Airway epithelial cell (primary cell): ENCODE results near the gene PPP1R27. TPM values are rescaled to one million over a fixed set of nuclear protein-coding genes. Genes with fewer than 3 reads are reported as not detected.

Source experiments
- total RNA-seq: library from RNA; depleted of rRNA; stranded (reverse); fragments of >200 nt; gene quantifications from 2 replicates; pipeline ENCODE4 v1.2.3, GENCODE V29; 2015

The PPP1R27 gene, protein sequence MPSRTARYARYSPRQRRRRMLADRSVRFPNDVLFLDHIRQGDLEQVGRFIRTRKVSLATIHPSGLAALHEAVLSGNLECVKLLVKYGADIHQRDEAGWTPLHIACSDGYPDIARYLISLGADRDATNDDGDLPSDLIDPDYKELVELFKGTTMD
- not detected in 2 replicates for total RNA-seq

DNA sequence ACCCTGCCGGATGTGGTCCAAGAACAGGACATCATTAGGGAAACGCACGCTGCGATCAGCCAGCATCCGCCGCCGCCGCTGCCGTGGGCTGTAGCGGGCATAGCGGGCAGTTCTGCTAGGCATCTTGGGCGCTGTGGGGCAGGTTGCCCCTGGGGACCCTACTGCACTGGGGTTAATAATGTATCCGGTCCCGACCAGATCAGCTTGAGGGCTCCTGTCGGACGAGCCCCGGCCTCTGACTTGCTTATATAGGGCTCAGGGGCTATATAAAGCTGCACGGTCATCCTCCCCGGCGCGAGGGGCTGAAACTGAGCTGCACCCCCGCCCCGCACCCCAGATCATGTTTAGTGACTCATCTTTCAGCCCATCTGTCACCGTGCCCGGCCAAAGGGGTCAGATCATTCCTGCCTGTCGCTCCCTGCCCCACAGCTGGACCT is at the start of gene PPP1R27:
Gene PPP1R27, minus strand, starts transcription at position 220 of the 437 bp plus-strand sequence. Its CDS starts 97 bp downstream, at position 123.

GRCh38 chr17:81870981-81871386 is 36.1 kb upstream of the PPP1R27 start, which contains the start of gene ARHGDIA:
Gene ARHGDIA (minus strand): TSS chr17:81871337. CDS start chr17:81869930, 1,407 bp downstream.

GRCh38 chr17:81859906-81860755 is 25.3 kb upstream of the PPP1R27 start, which contains the start of gene P4HB:
Gene P4HB (minus strand): TSS chr17:81860535. CDS start chr17:81860471, 64 bp downstream.

DNA sequence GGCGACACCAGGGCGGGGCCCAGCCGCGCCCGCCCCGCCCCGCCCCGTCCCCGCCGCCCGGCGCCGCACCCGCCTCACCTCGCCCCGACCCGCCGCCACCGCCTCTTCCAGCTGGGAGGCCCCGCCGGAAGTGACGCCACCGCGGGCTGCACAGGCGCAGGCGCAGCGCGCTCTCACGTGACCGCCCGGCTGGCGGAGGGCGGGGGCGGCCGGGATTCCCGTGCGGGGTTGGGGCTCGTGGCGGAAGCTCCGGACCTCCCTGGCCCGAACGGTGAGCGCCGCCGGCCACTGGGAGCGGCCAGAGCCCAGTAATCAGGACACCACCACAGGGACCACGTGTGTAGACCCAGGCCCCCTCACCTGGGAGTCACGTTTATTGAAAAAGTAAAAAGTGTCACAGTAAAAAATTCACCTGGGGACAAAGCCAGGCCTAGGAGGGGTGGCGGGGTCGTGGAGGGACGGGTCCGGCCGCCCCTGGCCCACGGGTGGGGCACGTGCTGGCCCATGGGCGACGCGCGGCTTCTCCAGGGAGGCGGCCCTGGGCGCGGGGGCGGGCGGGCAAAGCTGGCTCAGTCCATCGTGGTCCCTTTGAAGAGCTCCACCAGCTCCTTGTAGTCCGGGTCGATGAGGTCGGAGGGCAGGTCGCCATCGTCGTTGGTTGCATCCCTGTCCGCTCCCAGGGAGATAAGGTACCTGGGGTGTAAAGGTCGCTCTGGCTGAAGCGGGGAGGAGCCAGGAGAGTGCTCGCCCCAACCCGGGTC is 1.5 kb downstream of the PPP1R27 start, which contains the start of gene MCRIP1:
Gene MCRIP1, minus strand, starts transcription at position 132 of the 761 bp plus-strand sequence. CDS start 8,785 bp downstream, outside the sequence.

DNA sequence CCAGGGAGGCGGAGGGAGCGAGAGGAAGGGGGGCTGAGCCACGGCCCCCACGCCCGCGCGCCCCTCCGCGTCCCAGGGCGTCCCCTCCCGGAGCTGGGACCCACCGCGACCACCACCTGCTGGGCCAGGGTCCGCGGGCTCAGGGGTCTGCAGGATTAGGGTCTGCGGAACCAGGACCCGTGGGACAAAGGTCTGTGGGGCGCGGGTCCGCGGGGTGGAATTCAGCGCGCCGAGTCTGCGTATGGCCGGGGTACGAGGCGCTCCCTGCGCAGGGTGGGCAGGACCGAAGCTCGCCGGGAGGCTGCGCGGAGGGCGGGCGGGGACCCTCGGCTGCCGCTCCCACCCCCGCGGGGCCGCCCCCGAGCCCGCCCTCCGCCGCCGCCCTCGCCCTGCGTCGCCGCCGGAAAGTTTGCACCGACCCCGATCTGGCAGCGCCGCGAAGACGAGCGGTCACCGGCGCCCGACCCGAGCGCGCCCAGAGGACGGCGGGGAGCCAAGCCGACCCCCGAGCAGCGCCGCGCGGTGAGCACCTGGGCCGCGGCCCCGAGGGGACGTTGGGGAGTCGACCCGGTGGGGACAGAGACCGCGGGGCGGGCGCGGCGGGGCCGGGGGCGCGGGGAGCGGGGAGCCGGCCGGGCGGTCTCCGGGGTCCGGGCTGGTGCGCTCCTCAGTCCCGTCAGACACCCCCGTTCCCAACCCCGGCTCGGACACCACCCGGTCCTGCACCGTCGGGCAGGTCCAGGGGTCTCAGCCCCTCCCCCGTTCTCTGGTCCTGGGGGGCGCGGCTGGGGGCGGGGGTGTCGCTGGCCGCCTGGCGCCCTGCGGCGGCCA is 30.9 kb downstream of the PPP1R27 start, which contains the start of gene GCGR:
Gene GCGR, plus strand, starts transcription at position 423 of the 831 bp plus-strand sequence. CDS start 4,869 bp downstream, outside the sequence.

Other genes with a start within 250 kb of the PPP1R27 start
- gene NPLOC4, start 197.9 kb downstream of the PPP1R27 start, total RNA-seq: 45.6 and 57.5 TPM in 2 replicates
- 0.63 and 0.74 TPM in 2 replicates for gene TSPAN10, start 197.9 kb downstream of the PPP1R27 start, total RNA-seq
- 1.4 TPM in 1 of 2 replicates, not detected in the other for gene PDE6G, start 178.5 kb downstream of the PPP1R27 start, total RNA-seq
- 27.8 and 34.8 TPM in 2 replicates for gene OXLD1, start 168.4 kb downstream of the PPP1R27 start, total RNA-seq
- gene CCDC137, start 168.3 kb downstream of the PPP1R27 start, total RNA-seq: 23.0 and 27.5 TPM in 2 replicates
- gene ARL16, start 151.3 kb downstream of the PPP1R27 start, total RNA-seq: 45.1 and 45.5 TPM in 2 replicates
- 79.4 and 92.7 TPM in 2 replicates for gene HGS, start 151.0 kb downstream of the PPP1R27 start, total RNA-seq
- 136 and 143 TPM in 2 replicates for gene MRPL12, start 131.7 kb downstream of the PPP1R27 start, total RNA-seq
- gene SLC25A10, start 122.8 kb downstream of the PPP1R27 start, total RNA-seq: 56.4 and 66.7 TPM in 2 replicates
- gene GCGR, start 30.9 kb downstream of the PPP1R27 start, total RNA-seq: not detected in 2 replicates
- gene MCRIP1, start 1.8 kb downstream of the PPP1R27 start, total RNA-seq: 34.9 and 50.1 TPM in 2 replicates
- 1,284 and 1,865 TPM in 2 replicates for gene P4HB, start 25.5 kb upstream of the PPP1R27 start, total RNA-seq
- 326 and 351 TPM in 2 replicates for gene ARHGDIA, start 36.3 kb upstream of the PPP1R27 start, total RNA-seq
- 184 and 208 TPM in 2 replicates for gene ALYREF, start 56.5 kb upstream of the PPP1R27 start, total RNA-seq
- 235 and 300 TPM in 2 replicates for gene ANAPC11, start 56.7 kb upstream of the PPP1R27 start, total RNA-seq
- gene NPB, start 67.2 kb upstream of the PPP1R27 start, total RNA-seq: 3.0 TPM in 1 of 2 replicates, not detected in the other
- 50.9 and 54.8 TPM in 2 replicates for gene PCYT2, start 76.3 kb upstream of the PPP1R27 start, total RNA-seq
- 32.9 and 35.1 TPM in 2 replicates for gene SIRT7, start 83.1 kb upstream of the PPP1R27 start, total RNA-seq
- 9.5 and 12.1 TPM in 2 replicates for gene MAFG, start 92.7 kb upstream of the PPP1R27 start, total RNA-seq
- gene PYCR1, start 102.2 kb upstream of the PPP1R27 start, total RNA-seq: 55.8 and 60.5 TPM in 2 replicates
- gene MYADML2, start 112.2 kb upstream of the PPP1R27 start, total RNA-seq: not detected in 2 replicates
- not detected in 2 replicates for gene NOTUM, start 126.1 kb upstream of the PPP1R27 start, total RNA-seq
- 6.9 and 12.5 TPM in 2 replicates for gene ASPSCR1, start 142.6 kb upstream of the PPP1R27 start, total RNA-seq
- gene CENPX, start 187.8 kb upstream of the PPP1R27 start, total RNA-seq: 123 and 162 TPM in 2 replicates
- gene LRRC45, start 188.3 kb upstream of the PPP1R27 start, total RNA-seq: 16.3 and 21.5 TPM in 2 replicates
- gene RAC3, start 196.6 kb upstream of the PPP1R27 start, total RNA-seq: 53.3 and 75.5 TPM in 2 replicates
- 161 and 191 TPM in 2 replicates for gene DCXR, start 202.6 kb upstream of the PPP1R27 start, total RNA-seq
- gene RFNG, start 216.8 kb upstream of the PPP1R27 start, total RNA-seq: 37.6 and 38.2 TPM in 2 replicates
- gene GPS1, start 216.8 kb upstream of the PPP1R27 start, total RNA-seq: 115 and 136 TPM in 2 replicates
- 76.2 and 82.9 TPM in 2 replicates for gene DUS1L, start 230.8 kb upstream of the PPP1R27 start, total RNA-seq